ENCODE data around the gene TMEM132D.

The TMEM132D gene

DNA sequence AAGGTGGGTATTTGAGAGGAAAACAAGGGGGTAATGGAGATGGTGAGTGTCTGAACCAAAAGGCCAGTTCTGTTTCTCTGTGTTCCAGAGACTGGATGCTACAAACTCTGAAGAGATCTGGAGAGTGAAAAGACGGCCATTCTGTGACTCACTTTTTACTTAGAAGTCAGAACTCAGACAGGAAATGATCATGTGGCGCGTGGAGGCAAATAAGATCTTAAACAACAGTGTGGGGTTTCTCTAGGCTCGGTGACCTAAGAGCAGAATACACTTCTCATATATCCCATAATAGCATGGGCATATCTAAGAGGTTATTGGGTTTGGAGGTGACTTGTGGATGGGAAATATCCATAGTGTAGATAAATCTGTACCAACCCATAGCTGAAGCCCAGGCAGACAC is 463.5 kb downstream of the TMEM132D start:
- no peak for DNase-seq (ENCODE audit: low spot score)

DNA sequence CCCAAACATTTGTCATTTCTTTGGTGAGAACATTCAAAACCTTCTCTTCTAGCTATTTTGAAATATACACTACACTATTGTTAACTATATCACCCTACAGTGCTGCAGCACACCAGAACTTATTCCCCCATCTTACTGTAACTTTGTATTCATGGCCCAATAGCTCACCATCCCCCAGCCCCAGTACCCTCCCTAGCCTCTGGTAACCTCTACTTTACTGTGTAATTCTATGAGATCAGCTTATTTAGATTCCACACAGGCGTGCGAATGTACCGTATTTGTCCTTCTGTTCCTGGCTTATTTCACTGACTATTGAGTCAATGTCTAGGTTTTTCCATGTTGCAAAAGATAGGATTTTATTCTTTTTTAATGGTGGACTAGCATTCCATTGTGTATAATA is 469.0 kb downstream of the TMEM132D start:
- DNase-seq (ENCODE audit: low spot score) = no peak

DNA sequence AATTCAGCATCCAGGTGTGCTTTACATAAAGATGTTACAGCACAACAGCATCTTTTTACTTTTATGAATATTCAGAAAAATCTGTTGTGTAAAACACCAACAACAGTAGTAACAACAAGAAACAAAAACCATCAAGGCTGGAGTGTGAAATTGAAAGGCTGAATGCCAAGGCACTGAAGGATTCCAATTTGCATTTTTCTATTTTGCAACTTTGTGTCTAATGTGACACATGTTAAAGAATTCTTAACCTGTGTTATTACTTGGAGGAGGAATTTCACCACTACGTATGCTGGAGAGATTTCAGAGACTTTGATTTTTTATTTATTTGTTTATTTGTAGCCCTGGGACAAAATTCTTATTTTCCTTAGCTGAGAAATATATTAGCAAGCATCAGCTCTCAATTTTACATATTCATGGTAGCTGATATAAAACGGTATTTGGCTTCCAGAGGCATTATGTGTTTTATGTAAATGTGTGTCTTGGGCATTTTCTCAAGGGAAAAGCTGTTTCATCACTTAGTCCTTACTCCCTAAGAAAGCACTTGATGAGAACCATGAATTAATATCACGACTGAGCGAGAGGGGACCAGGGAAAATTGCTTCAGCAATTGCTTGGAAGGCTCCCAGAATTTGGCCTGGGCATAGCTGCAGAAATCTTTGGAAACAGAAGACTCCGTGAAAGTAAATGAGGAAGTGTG is 475.4 kb downstream of the TMEM132D start:
- DNase-seq (ENCODE audit: low spot score) = no peak

DNA sequence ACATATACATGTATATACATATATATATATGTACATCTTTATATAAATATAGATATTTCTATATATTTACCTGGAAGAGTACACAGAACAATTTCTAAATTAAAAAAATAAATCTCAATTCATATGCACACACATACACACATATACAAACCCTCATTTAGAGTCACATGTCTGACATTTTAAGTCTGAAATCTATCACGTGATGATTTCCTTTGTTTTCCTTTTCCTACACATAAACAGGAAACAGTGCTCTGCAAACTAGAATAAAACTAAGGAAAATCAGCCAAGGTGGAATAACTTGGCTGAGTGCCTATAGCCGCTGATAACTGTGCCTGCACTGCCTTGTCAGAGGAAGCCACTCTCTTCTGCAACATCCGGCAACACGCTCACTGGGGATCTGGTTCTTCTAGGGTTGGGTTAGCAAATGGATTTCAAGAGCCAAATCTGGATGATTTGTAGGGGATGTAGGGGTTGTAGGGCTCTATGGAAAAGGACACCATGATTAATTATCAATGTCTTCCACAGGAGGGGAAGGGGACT is 480.7 kb downstream of the TMEM132D start:
- no peak for DNase-seq (ENCODE audit: low spot score)

DNA sequence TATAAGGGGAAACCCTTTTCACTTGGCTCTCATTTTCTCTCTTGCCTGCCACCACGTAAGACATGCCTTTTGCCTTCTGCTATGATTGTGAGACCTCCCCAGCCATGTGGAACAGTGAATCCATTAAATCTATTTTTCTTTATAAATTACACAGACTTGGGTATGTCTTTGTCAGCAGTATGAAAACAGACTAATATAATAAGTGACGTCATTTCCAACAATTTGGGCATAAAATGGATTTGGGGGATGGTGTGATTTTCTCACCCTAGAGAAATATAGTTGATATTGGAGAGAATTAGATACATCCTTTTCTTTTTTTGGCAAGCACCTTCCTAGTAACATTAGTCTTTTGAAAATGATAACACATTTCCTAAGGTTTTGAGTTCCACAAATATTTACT is 490.5 kb downstream of the TMEM132D start:
- DNase-seq (ENCODE audit: low spot score) = no peak

DNA sequence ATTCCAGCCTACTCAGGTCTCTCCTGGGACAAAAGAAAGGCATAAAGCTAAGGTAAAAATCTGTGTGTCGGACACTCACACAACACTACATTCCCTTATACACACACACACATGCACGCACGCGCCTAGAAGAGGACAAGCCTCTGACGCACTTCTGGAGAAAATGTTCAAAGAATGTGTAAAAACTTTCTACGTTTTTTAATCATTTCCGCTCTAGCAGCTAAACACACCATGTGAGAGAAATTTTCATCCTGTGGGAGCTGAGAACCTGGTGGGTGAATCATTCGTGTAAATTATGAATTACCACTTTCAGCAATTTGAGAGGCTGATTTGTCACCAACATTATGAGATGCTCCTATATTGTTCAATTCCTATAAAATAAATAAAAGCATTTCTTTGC is 494.5 kb downstream of the TMEM132D start:
- DNase-seq (ENCODE audit: low spot score) = no peak

DNA sequence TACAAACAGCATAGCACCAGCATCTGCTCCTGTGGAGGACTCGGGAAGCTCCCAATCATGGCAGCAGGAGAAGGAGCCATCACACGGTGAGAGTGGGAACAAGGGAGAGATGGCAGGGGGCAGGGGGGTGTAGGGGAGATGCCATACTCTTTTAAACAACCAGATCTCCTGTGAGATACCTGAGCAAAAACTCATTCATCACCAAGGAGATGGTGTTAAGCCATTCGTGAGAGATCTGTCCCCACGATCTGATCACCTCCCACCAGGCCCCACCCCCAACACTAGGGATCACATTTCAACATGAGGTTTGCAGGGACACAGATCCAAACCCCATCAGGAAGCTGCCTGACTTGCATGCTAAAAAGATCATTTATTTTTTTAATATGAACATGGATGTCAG is 499.3 kb downstream of the TMEM132D start:
- DNase-seq (ENCODE audit: low spot score) = no peak

DNA sequence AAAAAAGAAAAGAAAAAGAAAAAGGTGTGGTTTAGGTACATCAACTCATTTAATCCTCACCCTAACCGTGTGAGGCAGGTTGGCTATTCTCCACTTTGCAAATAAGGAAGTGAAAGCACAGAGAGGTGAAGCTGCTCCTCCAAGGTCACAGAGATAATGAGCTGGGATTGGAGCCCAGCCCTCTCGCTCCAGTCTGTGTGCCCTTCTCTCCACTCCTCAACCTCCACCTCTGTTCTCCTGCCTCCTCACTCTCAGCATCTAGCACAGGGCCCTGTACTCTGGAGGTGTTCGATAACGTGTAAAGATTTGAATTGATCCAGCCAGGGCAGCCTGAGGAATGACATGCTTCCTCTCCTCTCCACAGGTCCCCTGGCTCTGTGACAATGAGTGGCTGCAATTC is 502.3 kb downstream of the TMEM132D start:
- no peak for DNase-seq (ENCODE audit: low spot score)

DNA sequence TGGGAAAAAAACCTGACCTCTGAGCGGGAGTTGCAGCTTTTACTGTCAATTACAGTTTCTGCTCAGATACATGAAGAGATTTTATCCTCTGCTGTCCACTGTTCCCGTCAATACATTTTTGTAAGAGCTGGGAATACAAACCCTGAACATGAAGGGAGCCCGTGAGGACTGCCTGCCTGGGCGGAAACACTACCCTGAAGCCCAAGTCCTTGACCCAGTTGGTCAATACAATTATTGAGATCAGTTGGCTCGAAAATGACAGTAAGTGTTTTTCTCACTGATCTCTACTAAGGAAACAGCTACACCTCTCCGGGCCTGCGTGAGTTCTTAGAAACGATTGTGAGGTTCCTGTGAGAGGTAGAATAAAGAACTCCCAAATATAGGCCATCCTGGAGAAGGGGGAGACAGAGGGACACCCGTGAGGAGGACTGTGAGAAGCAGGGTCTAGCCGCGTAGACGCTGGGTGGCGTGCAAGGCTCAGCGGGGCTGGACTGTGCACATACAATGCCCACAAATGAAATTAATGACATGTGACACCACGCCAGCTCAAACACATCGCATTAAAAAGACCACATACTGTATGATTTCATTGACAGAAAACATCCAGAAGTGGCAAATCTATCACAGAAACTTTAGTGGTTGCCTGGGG is 509.5 kb downstream of the TMEM132D start:
- DNase-seq (ENCODE audit: low spot score) = no peak

DNA sequence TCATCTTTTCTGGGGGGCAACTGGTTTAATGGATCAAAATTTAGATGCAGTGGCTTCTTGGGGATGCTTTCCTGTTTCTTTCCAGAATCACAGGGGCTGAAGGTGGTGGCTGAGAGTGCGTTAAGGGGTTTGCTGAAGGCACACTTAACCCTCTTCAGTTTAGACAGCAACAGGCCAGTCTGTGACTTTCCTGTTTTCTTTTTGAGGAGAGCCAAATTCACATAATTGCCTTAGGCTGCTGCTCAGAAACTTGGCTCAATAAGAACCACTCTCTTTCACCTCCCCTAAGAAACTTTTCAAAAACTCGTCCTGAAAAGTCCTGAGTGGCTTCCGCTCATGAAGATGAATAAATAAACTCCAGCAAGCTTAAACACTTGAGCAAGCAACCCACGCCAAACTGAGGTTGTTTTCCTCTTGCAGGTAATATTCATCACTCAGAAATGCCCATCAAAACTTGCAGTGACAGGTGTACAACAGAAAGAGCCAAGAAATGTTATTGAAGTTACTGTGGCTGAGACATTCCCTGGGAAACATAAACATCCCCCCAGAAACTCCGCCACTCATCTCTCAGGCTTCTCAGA is 510.4 kb downstream of the TMEM132D start:
- no peak for DNase-seq (ENCODE audit: low spot score)

DNA sequence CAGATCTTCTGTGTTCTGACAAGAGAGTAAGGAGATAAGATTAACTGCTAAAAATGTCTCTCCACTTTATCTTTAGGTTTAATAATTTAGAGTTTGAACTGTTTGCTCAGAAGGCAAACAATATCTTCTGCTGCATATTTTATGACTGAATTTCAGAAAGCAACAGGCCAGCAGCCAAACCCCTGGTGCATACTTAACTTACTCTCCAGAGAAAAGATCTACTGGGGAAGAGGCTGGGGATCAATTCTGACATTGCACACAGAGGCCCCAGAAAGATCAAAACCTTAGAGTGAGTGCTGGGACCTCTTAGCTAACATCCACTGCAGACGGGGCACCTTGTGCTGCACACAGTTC is 518.2 kb downstream of the TMEM132D start:
- no peak for DNase-seq (ENCODE audit: low spot score)

DNA sequence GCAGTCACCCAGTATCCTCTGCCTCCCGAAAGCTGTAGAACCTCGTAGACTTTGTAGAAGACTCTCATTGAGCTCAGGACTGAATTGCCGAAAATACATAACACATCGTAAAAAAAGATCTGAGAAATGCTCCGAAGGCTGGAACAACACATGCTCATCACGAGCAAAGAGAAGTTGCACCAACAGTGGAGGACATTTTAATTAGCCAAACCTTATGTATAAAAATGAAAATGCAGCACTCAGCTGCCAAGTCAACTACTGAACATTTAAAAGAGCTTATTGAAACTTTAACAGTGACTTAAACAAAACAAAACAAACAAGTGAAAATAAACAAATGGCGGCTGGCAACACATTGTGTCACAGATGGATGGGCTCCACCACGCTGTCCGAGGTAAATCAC is 519.9 kb downstream of the TMEM132D start:
- DNase-seq (ENCODE audit: low spot score) = no peak

DNA sequence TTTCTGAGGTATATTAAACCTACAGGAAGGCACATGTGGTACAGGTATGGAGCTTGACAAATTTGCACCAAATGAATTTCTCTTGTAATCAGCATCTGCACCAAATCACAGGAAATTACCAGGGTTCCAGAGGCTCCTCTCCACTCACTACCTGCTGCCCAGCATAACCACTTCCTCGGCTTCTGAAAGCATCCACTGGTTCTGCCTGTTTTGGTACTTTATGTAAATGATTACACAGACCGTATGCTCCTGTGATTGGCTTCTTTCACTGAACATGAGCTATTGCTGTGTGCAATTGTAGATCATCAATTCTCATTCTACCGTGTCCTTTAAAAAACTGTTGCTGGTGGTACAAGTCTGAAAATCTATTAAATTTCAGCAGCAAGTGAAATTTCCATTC is 522.1 kb downstream of the TMEM132D start:
- no peak for DNase-seq (ENCODE audit: low spot score)

DNA sequence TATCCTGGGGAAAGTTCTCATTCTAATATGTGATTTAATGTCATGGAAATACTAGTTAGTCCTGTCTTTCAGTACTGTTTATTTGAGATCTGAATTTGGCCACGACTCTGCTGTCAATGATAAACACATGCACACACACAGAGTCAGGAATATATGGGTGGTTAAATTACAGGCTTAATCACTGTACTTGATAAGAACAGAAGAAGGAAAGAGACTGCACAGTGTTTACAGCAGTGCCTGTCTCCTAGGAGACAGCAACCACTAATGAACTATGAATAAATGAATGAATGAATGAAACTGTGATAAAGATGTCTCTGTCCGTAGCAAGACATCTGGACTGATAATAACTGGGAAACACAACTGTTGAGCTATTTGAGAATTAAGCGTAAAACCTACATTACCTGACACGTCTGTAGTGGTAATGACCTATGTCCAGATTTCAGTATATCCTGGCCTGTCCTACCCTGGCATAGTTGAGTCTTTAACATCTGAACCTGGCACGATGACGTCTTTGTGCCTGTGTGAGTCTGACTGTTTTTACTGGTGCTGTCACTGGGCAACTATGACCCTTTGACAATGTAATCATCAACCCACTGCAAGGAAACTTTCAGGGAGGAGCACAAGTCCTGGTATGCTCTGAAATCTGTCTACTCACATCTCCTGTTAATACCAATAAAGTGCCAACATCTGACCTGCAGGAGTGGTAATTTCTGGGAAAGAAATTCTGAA is 524.6 kb downstream of the TMEM132D start:
- DNase-seq (ENCODE audit: low spot score) = no peak

DNA sequence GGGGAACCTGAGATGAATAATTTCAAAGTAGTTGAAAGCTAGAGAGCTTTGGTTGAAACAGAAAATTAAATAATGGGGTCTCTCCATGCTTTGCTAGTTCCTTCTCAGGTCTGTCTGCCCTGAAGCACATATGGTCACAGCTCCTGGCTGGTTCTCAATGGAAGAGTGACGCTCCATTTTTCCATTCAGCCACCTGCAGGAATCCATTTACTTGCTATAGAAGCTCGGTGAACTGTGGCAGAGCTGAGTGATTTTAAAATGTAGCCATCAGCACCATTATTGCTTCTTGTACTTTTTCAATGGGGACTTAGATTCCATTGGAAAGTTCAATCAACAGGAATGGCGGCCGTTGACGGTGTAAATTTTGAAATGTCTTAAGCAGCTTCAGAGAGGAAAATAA is 525.3 kb downstream of the TMEM132D start:
- DNase-seq (ENCODE audit: low spot score) = no peak

DNA sequence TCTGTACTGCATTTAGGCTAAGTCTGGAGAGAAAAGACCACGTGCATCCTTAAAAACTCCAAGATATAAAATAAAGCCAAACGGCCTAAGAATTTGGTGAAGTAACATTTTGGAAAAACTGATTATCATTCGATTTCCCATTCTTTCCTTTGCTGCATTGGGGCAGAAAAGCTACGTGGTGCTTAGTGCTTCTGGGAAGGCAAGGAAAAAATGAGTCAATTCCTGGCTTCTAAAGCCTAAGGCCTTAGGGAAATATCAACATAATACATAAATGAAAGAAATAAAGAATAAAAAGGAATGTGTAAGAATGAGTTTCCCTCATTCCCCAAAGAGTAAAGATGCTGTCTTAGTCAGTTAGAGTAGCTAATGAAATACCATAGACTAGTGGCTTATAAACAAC is 530.1 kb downstream of the TMEM132D start:
- no peak for DNase-seq (ENCODE audit: low spot score)

DNA sequence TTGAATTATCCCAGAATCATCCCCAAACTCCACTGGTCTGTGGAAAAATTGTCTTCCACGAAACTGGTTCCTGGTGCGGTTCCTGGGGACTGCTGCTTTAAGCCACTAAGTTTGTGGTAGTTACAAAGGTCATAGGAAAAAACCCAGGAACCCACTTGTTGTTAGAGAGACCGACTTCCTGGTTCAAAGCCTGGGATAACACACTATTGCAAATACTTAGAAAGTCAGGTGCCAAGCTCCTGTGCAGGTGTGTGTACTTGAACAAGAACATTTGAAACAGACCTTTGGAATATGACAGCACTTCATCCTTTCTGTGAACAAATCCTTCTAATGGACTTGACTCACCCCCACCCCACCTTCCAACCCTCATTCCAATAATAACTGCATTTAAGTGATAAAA is 530.9 kb downstream of the TMEM132D start:
- DNase-seq (ENCODE audit: low spot score) = no peak

DNA sequence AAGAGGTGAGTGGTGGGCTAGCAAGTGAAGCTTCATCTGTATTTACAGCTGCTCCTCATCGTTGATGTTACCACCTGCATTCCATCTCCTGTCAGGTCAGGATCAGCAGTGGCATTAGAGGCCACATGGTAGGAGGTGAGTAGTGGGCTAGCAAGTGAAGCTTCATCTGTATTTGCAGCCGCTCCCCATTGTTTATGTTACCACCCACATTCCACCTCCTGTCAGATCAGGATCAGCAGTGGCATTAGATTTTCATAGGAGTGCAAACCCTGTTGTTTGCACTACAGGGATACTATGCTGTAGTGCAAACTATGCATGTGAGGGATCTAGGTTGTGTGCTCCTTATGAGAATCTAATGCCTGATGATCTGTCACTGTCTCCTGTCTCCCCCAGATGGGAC is 531.5 kb downstream of the TMEM132D start:
- no peak for DNase-seq (ENCODE audit: low spot score)

DNA sequence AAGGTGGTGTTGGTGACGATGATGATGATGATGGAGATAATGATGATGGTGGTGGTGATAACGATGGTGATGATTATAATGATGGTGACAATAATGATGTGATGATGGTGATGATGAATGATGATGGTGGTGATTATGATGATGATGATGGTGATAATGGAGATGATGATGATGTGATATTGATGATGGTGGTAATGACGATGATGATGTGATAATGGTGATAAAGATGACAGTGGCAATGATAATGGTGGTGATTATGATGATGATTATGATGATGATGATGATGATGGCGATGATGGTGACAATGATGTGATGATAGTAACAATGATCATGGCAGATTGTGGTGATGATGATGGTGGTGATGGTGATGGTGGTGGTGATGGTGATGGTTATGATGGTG is 532.6 kb downstream of the TMEM132D start:
- DNase-seq (ENCODE audit: low spot score) = no peak

DNA sequence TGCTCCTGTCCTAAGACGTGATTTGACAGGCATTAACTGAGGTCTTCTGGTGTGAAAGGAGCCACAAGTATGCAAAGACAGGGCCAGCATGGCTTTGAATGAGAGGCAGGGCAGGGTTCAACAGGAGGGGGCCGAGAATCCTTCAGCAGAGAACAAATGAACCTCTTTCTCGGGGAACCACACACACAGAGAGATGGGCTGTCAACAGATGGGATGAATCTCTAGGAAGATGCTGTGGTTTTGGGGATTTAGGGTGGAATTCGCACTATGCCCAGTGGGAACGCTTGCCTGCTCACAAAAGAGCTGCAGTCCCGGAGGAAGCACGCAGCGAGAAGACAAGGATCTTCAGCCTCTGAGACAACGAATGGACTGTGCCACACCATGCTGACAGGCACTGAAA is 537.2 kb downstream of the TMEM132D start:
- no peak for DNase-seq (ENCODE audit: low spot score)

DNA sequence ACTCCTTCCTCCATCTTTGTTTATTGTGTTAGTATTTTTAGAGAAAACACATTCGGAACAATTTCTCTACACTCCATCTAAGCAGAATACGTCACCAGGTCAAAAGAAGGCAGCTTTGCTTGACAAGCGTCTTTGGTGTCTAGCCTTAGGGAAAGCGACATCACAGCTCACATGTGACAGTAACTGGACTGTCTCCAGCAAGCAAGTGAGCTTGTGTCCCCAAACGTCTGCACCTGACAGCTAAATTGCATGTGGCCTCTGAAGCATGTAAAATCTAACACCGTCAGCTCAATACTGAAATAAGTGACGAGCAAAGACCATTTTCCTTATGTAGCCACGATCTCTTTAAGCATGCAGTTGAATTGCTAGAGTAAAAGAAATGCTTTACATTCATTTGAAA is 540.8 kb downstream of the TMEM132D start:
- no peak for DNase-seq (ENCODE audit: low spot score)

DNA sequence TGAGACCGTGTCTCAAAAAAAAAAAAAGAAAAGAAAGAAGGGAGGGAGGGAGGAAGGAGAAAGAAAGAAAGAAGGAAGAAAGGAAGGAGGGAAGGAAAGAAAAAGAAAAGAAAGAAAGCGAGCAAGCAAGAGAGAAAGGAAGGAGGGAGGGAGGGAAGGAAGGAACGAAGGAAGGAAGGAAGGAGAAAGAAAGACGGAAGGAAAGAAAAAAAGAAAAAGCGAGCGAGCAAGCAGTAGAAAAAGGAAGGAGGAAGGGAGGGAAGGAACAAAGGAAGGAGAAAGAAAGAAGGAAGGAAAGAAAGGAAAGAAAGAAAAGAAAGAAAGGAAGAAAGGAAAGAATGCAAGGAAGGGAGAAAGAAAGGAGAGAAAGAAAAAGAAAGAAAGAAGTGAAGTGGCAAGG is 546.6 kb downstream of the TMEM132D start:
- DNase-seq (ENCODE audit: low spot score) = no peak

DNA sequence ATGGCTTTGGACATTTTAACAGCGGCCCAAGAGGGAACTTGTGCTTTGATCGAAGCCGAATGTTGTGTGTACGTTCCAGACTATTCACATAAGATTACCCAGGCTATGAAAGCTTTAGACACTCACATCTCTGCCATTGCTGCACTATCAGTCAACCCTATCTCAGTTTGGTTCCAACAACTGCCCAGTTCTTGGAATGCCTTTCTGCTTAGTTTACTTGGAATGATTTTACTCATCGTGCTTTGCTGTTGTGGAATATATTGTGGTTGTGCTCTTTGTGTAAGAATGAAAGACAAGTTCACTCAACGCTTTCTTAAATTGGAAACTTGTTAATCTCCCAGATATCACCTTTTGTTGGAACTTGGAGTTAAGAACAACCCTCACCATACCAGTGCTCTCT is 552.3 kb downstream of the TMEM132D start:
- DNase-seq (ENCODE audit: low spot score) = no peak

Measured in iPS-NIHi11 (cell line).